Caco-2 (cell line): Measurements from ENCODE around the gene PLA2G4B. TPM values are rescaled to one million over a fixed set of nuclear protein-coding genes. Genes with fewer than 3 reads are reported as not detected.

Source experiments
- BruUV-seq: library from RNA; stranded (reverse); fragments of 400-500 nt; replicated peaks from 2 replicates; lab custom pipeline; 2021; lab: Mats Ljungman, UMichigan
- CTCF ChIA-PET: fragments of 300-600 bp; sonication (Branson Sonifier 250); formaldehyde crosslinking; loops from one replicate; lab custom pipeline; 2022; ENCODE audit warnings: antibody characterized with exemption; lab: Charles Lee
- POLR2A ChIA-PET: fragments of 300-600 bp; sonication (Branson Sonifier 250); formaldehyde crosslinking; loops from one replicate; lab custom pipeline; 2022; ENCODE audit warnings: antibody characterized with exemption; lab: Charles Lee
- DNase-seq, 2 experiments: peaks; one replicate each; pipeline versions ENCODE4 v3.0.0 to v3.0.0-alpha.2; 2020 to 2022
- H3K27me3 ChIP-seq: replicated peaks from 2 replicates; pipeline ENCODE4 v1.6.0; 2011; ENCODE audit warnings: low read length; ENCODE audit not compliant: control insufficient read depth, insufficient read depth
- H3K36me3 ChIP-seq: 2 replicates; pipeline ENCODE4 v1.5.1; 2011; ENCODE audit warnings: low read length; ENCODE audit not compliant: control insufficient read depth, insufficient read depth
- H3K4me1 ChIP-seq: fragments of 250-450 bp; sonication (Bioruptor Pico); 2 replicates; pipeline ENCODE4 v1.5.1; 2020; ENCODE audit warnings: mild to moderate bottlenecking
- H3K4me3 ChIP-seq: 2 replicates; pipeline ENCODE4 v1.5.1; 2011; ENCODE audit warnings: low read depth, mild to moderate bottlenecking, control low read depth, low read length
- H3K9me3 ChIP-seq: fragments of 250-450 bp; sonication (Bioruptor Pico); 2 replicates; pipeline ENCODE4 v1.5.1; 2020; ENCODE audit warnings: mild to moderate bottlenecking, moderate library complexity
- H3K27ac Mint-ChIP-seq: one replicate; pipeline ENCODE4 v1.8.0; 2022; ENCODE audit warnings: mixed read lengths; ENCODE audit not compliant: unreplicated experiment
- H3K27me3 Mint-ChIP-seq: one replicate; pipeline ENCODE4 v1.8.0; 2022; ENCODE audit warnings: mixed read lengths; ENCODE audit not compliant: insufficient read depth, unreplicated experiment
- H3K36me3 Mint-ChIP-seq: one replicate; pipeline ENCODE4 v1.8.0; 2022; ENCODE audit warnings: mild to moderate bottlenecking, mixed read lengths; ENCODE audit not compliant: insufficient read depth, unreplicated experiment
- H3K4me1 Mint-ChIP-seq: one replicate; pipeline ENCODE4 v1.8.0; 2022; ENCODE audit warnings: low read depth, mixed read lengths; ENCODE audit not compliant: unreplicated experiment
- H3K4me3 Mint-ChIP-seq: one replicate; pipeline ENCODE4 v1.8.0; 2022; ENCODE audit warnings: mild to moderate bottlenecking, moderate library complexity, mixed read lengths; ENCODE audit not compliant: unreplicated experiment
- H3K9me3 Mint-ChIP-seq: one replicate; pipeline ENCODE4 v1.8.0; 2022; ENCODE audit warnings: mixed read lengths; ENCODE audit not compliant: unreplicated experiment
- intact Hi-C: fragments of 100-400 bp; cut with micrococcal nuclease; formaldehyde crosslinking; loops from one replicate; pipeline ENCODE4 v1.10.0; 2022; ENCODE audit not compliant: unreplicated experiment
- total RNA-seq: library from RNA; stranded (reverse); gene quantifications from 2 replicates; pipeline ENCODE4 v1.2.3, GENCODE V29; 2022
- TF ChIP-seq, protein P1 (sequence below), 2 experiments: fragments of 200-600 bp in 1 of 2; IDR thresholded peaks; 1 replicate in 1 of 2; 2 replicates in 1 of 2; pipeline versions ENCODE4 v1.5.1 to v1.8.0; 2011 to 2022; ENCODE audit warnings: antibody characterized with exemption in 1 of 2, control low read depth in 1 of 2, inconsistent platforms in 1 of 2, low read depth in 1 of 2, low read length in 1 of 2, mild to moderate bottlenecking in 1 of 2, moderate library complexity in 1 of 2; ENCODE audit not compliant: insufficient read depth in 1 of 2, severe bottlenecking in 1 of 2, unreplicated experiment in 1 of 2

The PLA2G4B gene
- total RNA-seq, 1 experiment from 2014 or later: 6.0 TPM

DNA sequence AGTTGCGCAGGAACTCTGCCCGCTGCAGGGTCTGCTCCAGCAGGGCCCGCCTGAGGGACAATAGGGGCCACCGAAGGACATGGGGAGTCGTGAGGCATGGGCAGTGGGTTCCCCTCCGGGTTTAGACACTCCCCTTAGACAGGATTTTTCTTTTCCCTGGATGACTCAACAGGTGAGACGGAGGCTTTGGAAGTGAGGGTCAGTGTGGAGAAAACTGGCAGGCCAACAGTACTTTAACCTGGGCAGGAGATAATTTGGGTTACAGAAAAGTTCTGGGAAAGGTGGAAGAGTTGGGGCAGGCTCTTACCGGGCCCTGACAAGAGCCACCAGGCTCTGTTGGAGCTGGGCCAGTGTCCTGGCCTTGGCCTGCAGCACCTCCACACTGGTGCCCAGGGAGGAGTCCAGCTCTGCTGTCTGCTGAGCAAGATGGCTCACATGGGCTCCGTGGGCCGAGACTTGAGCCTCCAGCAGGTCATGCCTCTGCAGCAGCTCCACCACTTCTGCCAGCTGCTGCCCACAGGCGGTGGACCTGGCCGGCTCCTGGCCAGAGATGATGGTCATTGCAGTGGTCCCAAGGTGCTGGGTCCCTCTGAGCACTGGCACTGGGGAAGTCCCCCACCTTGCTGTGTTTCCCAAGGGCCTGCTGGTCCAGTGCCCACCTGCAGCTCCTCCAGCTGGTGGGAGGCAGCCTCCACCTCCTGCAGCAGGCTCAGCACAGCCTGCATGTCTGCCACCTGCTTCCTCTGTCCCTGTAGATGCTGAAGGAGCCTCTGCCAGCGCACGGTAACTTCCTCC, 44.2 kb downstream of the PLA2G4B start:
- TF ChIP-seq, protein P1, sequence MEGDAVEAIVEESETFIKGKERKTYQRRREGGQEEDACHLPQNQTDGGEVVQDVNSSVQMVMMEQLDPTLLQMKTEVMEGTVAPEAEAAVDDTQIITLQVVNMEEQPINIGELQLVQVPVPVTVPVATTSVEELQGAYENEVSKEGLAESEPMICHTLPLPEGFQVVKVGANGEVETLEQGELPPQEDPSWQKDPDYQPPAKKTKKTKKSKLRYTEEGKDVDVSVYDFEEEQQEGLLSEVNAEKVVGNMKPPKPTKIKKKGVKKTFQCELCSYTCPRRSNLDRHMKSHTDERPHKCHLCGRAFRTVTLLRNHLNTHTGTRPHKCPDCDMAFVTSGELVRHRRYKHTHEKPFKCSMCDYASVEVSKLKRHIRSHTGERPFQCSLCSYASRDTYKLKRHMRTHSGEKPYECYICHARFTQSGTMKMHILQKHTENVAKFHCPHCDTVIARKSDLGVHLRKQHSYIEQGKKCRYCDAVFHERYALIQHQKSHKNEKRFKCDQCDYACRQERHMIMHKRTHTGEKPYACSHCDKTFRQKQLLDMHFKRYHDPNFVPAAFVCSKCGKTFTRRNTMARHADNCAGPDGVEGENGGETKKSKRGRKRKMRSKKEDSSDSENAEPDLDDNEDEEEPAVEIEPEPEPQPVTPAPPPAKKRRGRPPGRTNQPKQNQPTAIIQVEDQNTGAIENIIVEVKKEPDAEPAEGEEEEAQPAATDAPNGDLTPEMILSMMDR (IDR thresholded peaks at IDR 0.05; ENCODE audit: insufficient read depth in 1 of 2, low read depth in 1 of 2, low read length in 1 of 2, severe bottlenecking in 1 of 2, unreplicated experiment in 1 of 2): no peak
- ChIA-PET CTCF (no interaction called here), POLR2A (no interaction called here)
- no peak for DNase-seq
- Mint-ChIP-seq H3K4me3 (no peak overlapping the region), H3K9me3 (no peaks in the 10 kb centered on the region), H3K27me3 (no peaks in the 10 kb centered on the region), H3K4me1 (no peaks in the 10 kb centered on the region), H3K27ac (no peak overlapping the region), H3K36me3 (no peaks in the 10 kb centered on the region)
- H3K4me1 ChIP-seq: no peaks in the 10 kb centered on the region
- BruUV-seq: no TSS peak
- no peaks in the 10 kb centered on the region for H3K36me3 ChIP-seq
- no peak overlapping the region for H3K4me3 ChIP-seq
- no peaks in the 10 kb centered on the region for H3K9me3 ChIP-seq
- intact Hi-C loops: no loop called here
- no peaks in the 10 kb centered on the region for H3K27me3 ChIP-seq

DNA sequence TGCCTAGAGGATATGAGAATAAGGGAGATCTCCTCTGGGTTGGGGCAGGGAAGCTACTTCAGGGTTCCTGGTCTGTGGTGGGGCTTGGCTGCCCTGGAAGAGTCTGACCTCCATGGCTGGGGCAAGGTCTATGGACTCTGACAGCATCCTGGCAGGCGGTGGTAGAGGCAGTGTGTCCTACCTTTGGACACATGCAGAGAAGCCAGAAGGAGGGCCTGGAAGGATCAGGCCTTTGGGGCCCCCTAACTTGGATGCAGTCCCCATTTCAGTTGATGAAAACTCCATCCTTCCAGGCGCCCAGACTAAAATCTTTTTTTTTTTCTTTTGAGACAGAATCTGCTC, 44.8 kb downstream of the PLA2G4B start:
- intact Hi-C loops: no loop called here
- TF ChIP-seq, protein P1 (IDR thresholded peaks at IDR 0.05; ENCODE audit: insufficient read depth in 1 of 2, low read depth in 1 of 2, low read length in 1 of 2, severe bottlenecking in 1 of 2, unreplicated experiment in 1 of 2): no peak
- no TSS peak for BruUV-seq
- Mint-ChIP-seq H3K27me3 (no peaks in the 10 kb centered on the region), H3K36me3 (no peaks in the 10 kb centered on the region), H3K27ac (no peak overlapping the region), H3K9me3 (no peaks in the 10 kb centered on the region), H3K4me3 (no peak overlapping the region), H3K4me1 (no peaks in the 10 kb centered on the region)
- H3K4me1 ChIP-seq: no peaks in the 10 kb centered on the region
- no peak overlapping the region for H3K4me3 ChIP-seq
- H3K36me3 ChIP-seq: no peaks in the 10 kb centered on the region
- no peaks in the 10 kb centered on the region for H3K27me3 ChIP-seq
- no peak for DNase-seq
- ChIA-PET CTCF (no interaction called here), POLR2A (no interaction called here)
- H3K9me3 ChIP-seq: no peaks in the 10 kb centered on the region

DNA sequence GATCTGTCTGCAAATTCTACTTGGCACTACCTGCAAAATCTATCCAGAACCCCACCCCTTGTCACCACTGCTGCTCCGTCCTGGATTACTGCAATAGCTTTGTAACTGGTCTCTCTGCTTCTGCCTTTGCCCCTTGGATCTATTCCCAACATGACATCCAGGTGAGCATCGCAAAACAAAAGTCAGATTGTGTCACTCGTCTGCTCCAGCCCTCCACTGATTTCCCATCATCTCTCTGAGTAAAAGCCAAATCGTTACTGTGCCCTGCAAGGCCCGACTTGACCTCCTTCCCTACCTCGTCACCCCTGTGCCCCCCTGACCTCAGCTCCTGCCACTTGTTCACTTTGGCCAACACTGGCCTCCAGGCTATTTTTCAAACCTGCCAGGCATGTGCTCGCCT, 45.8 kb downstream of the PLA2G4B start:
- DNase-seq: no peak
- Histone ChIP-seq H3K27me3 (no peaks in the 10 kb centered on the region), H3K36me3 (no peaks in the 10 kb centered on the region), H3K4me1 (no peaks in the 10 kb centered on the region), H3K9me3 (no peaks in the 10 kb centered on the region), H3K4me3 (no peak overlapping the region)
- POLR2A ChIA-PET: no interaction called here
- Mint-ChIP-seq H3K9me3 (no peaks in the 10 kb centered on the region), H3K27me3 (no peaks in the 10 kb centered on the region), H3K4me3 (no peak overlapping the region), H3K36me3 (no peaks in the 10 kb centered on the region), H3K4me1 (no peaks in the 10 kb centered on the region), H3K27ac (no peak overlapping the region)
- BruUV-seq: no TSS peak
- CTCF ChIA-PET: no interaction called here
- TF ChIP-seq, protein P1 (IDR thresholded peaks at IDR 0.05; ENCODE audit: insufficient read depth in 1 of 2, low read depth in 1 of 2, low read length in 1 of 2, severe bottlenecking in 1 of 2, unreplicated experiment in 1 of 2): no peak
- intact Hi-C loops: no loop called here
